ENCODE measurements around the gene APOA4.

The APOA4 gene

GRCh38 chr11:116844722-116845121 is 21.6 kb upstream of the APOA4 start:
- Histone ChIP-seq H3K4me1 (ENCODE audit: control insufficient read depth, low read depth, low read length) (no peaks in the 10 kb centered on the region), H3K9me3 (ENCODE audit: control insufficient read depth, low read depth, low read length) (no peaks in the 10 kb centered on the region), H3K27ac (ENCODE audit: low read length) (no peak overlapping the region), H3K9ac (ENCODE audit: low read length) (no peak overlapping the region), H3K4me3 (ENCODE audit: low read length) (no peak overlapping the region), H3K36me3 (ENCODE audit: control insufficient read depth, low read depth, low read length) (peaks cover 50% of the 10 kb centered on the region), H3K27me3 (ENCODE audit: control insufficient read depth, insufficient read depth, low read length) (no peaks in the 10 kb centered on the region)

GRCh38 chr11:116843661-116844060 is 20.6 kb upstream of the APOA4 start:
- Histone ChIP-seq H3K9me3 (ENCODE audit: control insufficient read depth, low read depth, low read length) (no peaks in the 10 kb centered on the region), H3K4me3 (ENCODE audit: low read length) (no peak overlapping the region), H3K27ac (ENCODE audit: low read length) (no peak overlapping the region), H3K36me3 (ENCODE audit: control insufficient read depth, low read depth, low read length) (peaks cover 43% of the 10 kb centered on the region), H3K4me1 (ENCODE audit: control insufficient read depth, low read depth, low read length) (no peaks in the 10 kb centered on the region), H3K9ac (ENCODE audit: low read length) (no peak overlapping the region), H3K27me3 (ENCODE audit: control insufficient read depth, insufficient read depth, low read length) (no peaks in the 10 kb centered on the region)

GRCh38 chr11:116842909-116843308 is 19.8 kb upstream of the APOA4 start:
- Histone ChIP-seq H3K9me3 (ENCODE audit: control insufficient read depth, low read depth, low read length) (no peaks in the 10 kb centered on the region), H3K27ac (ENCODE audit: low read length) (no peak overlapping the region), H3K36me3 (ENCODE audit: control insufficient read depth, low read depth, low read length) (peaks cover 43% of the 10 kb centered on the region), H3K4me3 (ENCODE audit: low read length) (no peak overlapping the region), H3K9ac (ENCODE audit: low read length) (no peak overlapping the region), H3K4me1 (ENCODE audit: control insufficient read depth, low read depth, low read length) (peaks cover 3% of the 10 kb centered on the region), H3K27me3 (ENCODE audit: control insufficient read depth, insufficient read depth, low read length) (no peaks in the 10 kb centered on the region)

GRCh38 chr11:116842117-116842516 is 19.0 kb upstream of the APOA4 start:
- H3K4me1 ChIP-seq (ENCODE audit: control insufficient read depth, low read depth, low read length) = peaks cover 3% of the 10 kb centered on the region
- H3K9ac ChIP-seq (ENCODE audit: low read length) = no peak overlapping the region
- H3K27me3 ChIP-seq (ENCODE audit: control insufficient read depth, insufficient read depth, low read length) = no peaks in the 10 kb centered on the region
- no peaks in the 10 kb centered on the region for H3K9me3 ChIP-seq (ENCODE audit: control insufficient read depth, low read depth, low read length)
- H3K27ac ChIP-seq (ENCODE audit: low read length) = no peak overlapping the region
- no peak overlapping the region for H3K4me3 ChIP-seq (ENCODE audit: low read length)
- peaks cover 35% of the 10 kb centered on the region for H3K36me3 ChIP-seq (ENCODE audit: control insufficient read depth, low read depth, low read length)

- H3K9ac ChIP-seq (ENCODE audit: low read length) = no peak overlapping the region
Observed at GRCh38 chr11:116840746-116841296, 17.7 kb upstream of the APOA4 start.

GRCh38 chr11:116840224-116840745 is 17.2 kb upstream of the APOA4 start:
- peaks cover 17% of the 10 kb centered on the region for H3K36me3 ChIP-seq (ENCODE audit: control insufficient read depth, low read depth, low read length)
- no peak overlapping the region for H3K27ac ChIP-seq (ENCODE audit: low read length)
- no peak overlapping the region for H3K4me3 ChIP-seq (ENCODE audit: low read length)
- H3K4me1 ChIP-seq (ENCODE audit: control insufficient read depth, low read depth, low read length) = peaks cover 3% of the 10 kb centered on the region
- no peaks in the 10 kb centered on the region for H3K9me3 ChIP-seq (ENCODE audit: control insufficient read depth, low read depth, low read length)
- no peak overlapping the region for H3K9ac ChIP-seq (ENCODE audit: low read length)
- H3K27me3 ChIP-seq (ENCODE audit: control insufficient read depth, insufficient read depth, low read length) = peaks cover 4% of the 10 kb centered on the region

More at GRCh38 chr11:116840746-116841296, 17.7 kb upstream of the APOA4 start:
- H3K27me3 ChIP-seq (ENCODE audit: control insufficient read depth, insufficient read depth, low read length) = no peaks in the 10 kb centered on the region
- H3K27ac ChIP-seq (ENCODE audit: low read length) = no peak overlapping the region
- H3K36me3 ChIP-seq (ENCODE audit: control insufficient read depth, low read depth, low read length) = peaks cover 22% of the 10 kb centered on the region
- H3K4me3 ChIP-seq (ENCODE audit: low read length) = no peak overlapping the region
- peaks cover 3% of the 10 kb centered on the region for H3K4me1 ChIP-seq (ENCODE audit: control insufficient read depth, low read depth, low read length)
- H3K9me3 ChIP-seq (ENCODE audit: control insufficient read depth, low read depth, low read length) = no peaks in the 10 kb centered on the region

- H3K9me3 ChIP-seq (ENCODE audit: control insufficient read depth, low read depth, low read length) = no peaks in the 10 kb centered on the region
- H3K9ac ChIP-seq (ENCODE audit: low read length) = no peak overlapping the region
- no peak overlapping the region for H3K4me3 ChIP-seq (ENCODE audit: low read length)
- H3K36me3 ChIP-seq (ENCODE audit: control insufficient read depth, low read depth, low read length) = peaks cover 4% of the 10 kb centered on the region
- peaks cover 10% of the 10 kb centered on the region for H3K27me3 ChIP-seq (ENCODE audit: control insufficient read depth, insufficient read depth, low read length)
- no peak overlapping the region for H3K27ac ChIP-seq (ENCODE audit: low read length)
- peaks cover 3% of the 10 kb centered on the region for H3K4me1 ChIP-seq (ENCODE audit: control insufficient read depth, low read depth, low read length)
Observed at GRCh38 chr11:116838321-116839084, 15.4 kb upstream of the APOA4 start.

- H3K36me3 ChIP-seq (ENCODE audit: control insufficient read depth, low read depth, low read length) = no peaks in the 10 kb centered on the region
- peaks cover 3% of the 10 kb centered on the region for H3K4me1 ChIP-seq (ENCODE audit: control insufficient read depth, low read depth, low read length)
- H3K27me3 ChIP-seq (ENCODE audit: control insufficient read depth, insufficient read depth, low read length) = peaks cover 10% of the 10 kb centered on the region
- no peak within 1 kb of the TSS for H3K27ac ChIP-seq (ENCODE audit: low read length)
- H3K4me3 ChIP-seq (ENCODE audit: low read length) = no peak within 1 kb of the TSS
- H3K9ac ChIP-seq (ENCODE audit: low read length) = no peak within 1 kb of the TSS
- no peaks in the 10 kb centered on the region for H3K9me3 ChIP-seq (ENCODE audit: control insufficient read depth, low read depth, low read length)
Observed at GRCh38 chr11:116837231-116838091, 14.4 kb upstream of the APOA4 start, which contains the start of gene APOA1. APOA1 (minus strand) TSS chr11:116837622; CDS start chr11:116837387, 235 bp downstream.

GRCh38 chr11:116836632-116836991 is 13.5 kb upstream of the APOA4 start:
- H3K4me3 ChIP-seq (ENCODE audit: low read length) = no peak overlapping the region
- H3K4me1 ChIP-seq (ENCODE audit: control insufficient read depth, low read depth, low read length) = peaks cover 3% of the 10 kb centered on the region

GRCh38 chr11:116835791-116836631 is 12.9 kb upstream of the APOA4 start:
- H3K27me3 ChIP-seq (ENCODE audit: control insufficient read depth, insufficient read depth, low read length) = peaks cover 10% of the 10 kb centered on the region
- peaks cover 3% of the 10 kb centered on the region for H3K4me1 ChIP-seq (ENCODE audit: control insufficient read depth, low read depth, low read length)
- no peaks in the 10 kb centered on the region for H3K9me3 ChIP-seq (ENCODE audit: control insufficient read depth, low read depth, low read length)
- H3K9ac ChIP-seq (ENCODE audit: low read length) = no peak overlapping the region
- no peak overlapping the region for H3K27ac ChIP-seq (ENCODE audit: low read length)
- H3K36me3 ChIP-seq (ENCODE audit: control insufficient read depth, low read depth, low read length) = no peaks in the 10 kb centered on the region
- H3K4me3 ChIP-seq (ENCODE audit: low read length) = peak overlapping the region; percentile 56

More at GRCh38 chr11:116836632-116836991, 13.5 kb upstream of the APOA4 start:
- no peak overlapping the region for H3K27ac ChIP-seq (ENCODE audit: low read length)
- H3K27me3 ChIP-seq (ENCODE audit: control insufficient read depth, insufficient read depth, low read length) = peaks cover 10% of the 10 kb centered on the region
- H3K36me3 ChIP-seq (ENCODE audit: control insufficient read depth, low read depth, low read length) = no peaks in the 10 kb centered on the region
- H3K9ac ChIP-seq (ENCODE audit: low read length) = no peak overlapping the region
- no peaks in the 10 kb centered on the region for H3K9me3 ChIP-seq (ENCODE audit: control insufficient read depth, low read depth, low read length)

Data from iPS-18a (cell line).